Fibroblast of lung (primary cell): ENCODE data around the gene TBX21. TPM values are rescaled to one million over a fixed set of nuclear protein-coding genes. Genes with fewer than 3 reads are reported as not detected.
"Not testable (repeated sequence)": the region's sequence is repeated elsewhere in the genome, so short reads cannot be mapped to it uniquely, and the experiment has no call there.

Experiments used
- DNase-seq, 2 donors: peaks; one replicate each; pipeline versions ENCODE4 v3.0.0 to v3.0.0-alpha.2; 2010; ENCODE audit warnings: low read depth in 2 of 2
- H2AFZ ChIP-seq: 2 replicates; pipeline ENCODE4 v1.5.1; 2012; ENCODE audit warnings: low read length, control low read depth, inconsistent platforms
- H3K27ac ChIP-seq: 2 replicates; pipeline ENCODE4 v1.5.1; 2011; ENCODE audit warnings: low read length, control low read depth; ENCODE audit not compliant: insufficient read depth
- H3K27me3 ChIP-seq: 2 replicates; pipeline ENCODE4 v1.5.1; 2011; ENCODE audit warnings: mild to moderate bottlenecking, low read length; ENCODE audit not compliant: control insufficient read depth, insufficient read depth
- H3K36me3 ChIP-seq: 2 replicates; pipeline ENCODE4 v1.5.1; 2011; ENCODE audit warnings: low read length; ENCODE audit not compliant: control insufficient read depth, insufficient read depth
- H3K4me1 ChIP-seq: 2 replicates; pipeline ENCODE4 v1.5.1; 2011; ENCODE audit warnings: low read length; ENCODE audit not compliant: control insufficient read depth, insufficient read depth; ENCODE audit errors: extremely low read depth
- H3K4me2 ChIP-seq: 2 replicates; pipeline ENCODE4 v1.5.1; 2011; ENCODE audit warnings: low read length, control low read depth; ENCODE audit not compliant: insufficient read depth; ENCODE audit errors: extremely low read depth
- H3K4me3 ChIP-seq, 4 experiments: fragments of 200-600 bp in 1 of 4; sonication (generic) in 1 of 4; replicated peaks in 1 of 4; 2 replicates each; pipeline ENCODE4 v1.5.1; 2011 to 2016; ENCODE audit warnings: low read length in 4 of 4, low read depth in 3 of 4, mild to moderate bottlenecking in 3 of 4, control low read depth in 2 of 4, inconsistent platforms in 1 of 4, mixed read lengths in 1 of 4; ENCODE audit not compliant: insufficient read depth in 1 of 4; ENCODE audit errors: control extremely low read depth in 1 of 4
- H3K79me2 ChIP-seq: 2 replicates; pipeline ENCODE4 v1.5.1; 2012; ENCODE audit warnings: mild to moderate bottlenecking, low read length, inconsistent platforms; ENCODE audit not compliant: control insufficient read depth, insufficient read depth
- H3K9ac ChIP-seq: 2 replicates; pipeline ENCODE4 v1.5.1; 2011; ENCODE audit warnings: mild to moderate bottlenecking, low read length, control low read depth; ENCODE audit not compliant: insufficient read depth
- H3K9me3 ChIP-seq: 2 replicates; pipeline ENCODE4 v1.5.1; 2012; ENCODE audit warnings: low read depth, low read length; ENCODE audit not compliant: control insufficient read depth, insufficient read depth
- H4K20me1 ChIP-seq: 2 replicates; pipeline ENCODE4 v1.5.1; 2011; ENCODE audit warnings: low read length; ENCODE audit not compliant: control insufficient read depth, insufficient read depth; ENCODE audit errors: extremely low read depth
- EZH2 ChIP-seq: IDR thresholded peaks from 2 replicates; pipeline ENCODE4 v1.5.1; 2012; ENCODE audit warnings: low read length, control low read depth, mild to moderate bottlenecking; ENCODE audit errors: missing control alignments
- polyA plus RNA-seq, 2 donors: library from polyadenylated mRNA; depleted of rRNA in 1 of 2; stranded (reverse) in 1 of 2; unstranded in 1 of 2; fragments of >200 nt; gene quantifications; 2 replicates each; pipeline ENCODE4 v1.2.1, GENCODE V29; 2011 to 2012; ENCODE audit warnings: missing spikeins in 1 of 2
- total RNA-seq: library from RNA; depleted of rRNA; stranded (reverse); fragments of >200 nt; gene quantifications from 2 replicates; pipeline ENCODE4 v1.2.1, GENCODE V29; 2014
- TF ChIP-seq, protein P1 (sequence below), 2 donors: IDR thresholded peaks in 1 of 2; conservative IDR thresholded peaks in 1 of 2; 1 replicate in 1 of 2; 2 replicates in 1 of 2; pipeline ENCODE4 v1.5.1; 2011 to 2012; ENCODE audit warnings: low read length in 2 of 2, control low read depth in 1 of 2, inconsistent platforms in 1 of 2, low read depth in 1 of 2, mild to moderate bottlenecking in 1 of 2

The TBX21 gene
- total and polyA plus RNA-seq, 2 donors (not counting 1 experiment from before 2014, with no cell fraction given) = not detected

DNA sequence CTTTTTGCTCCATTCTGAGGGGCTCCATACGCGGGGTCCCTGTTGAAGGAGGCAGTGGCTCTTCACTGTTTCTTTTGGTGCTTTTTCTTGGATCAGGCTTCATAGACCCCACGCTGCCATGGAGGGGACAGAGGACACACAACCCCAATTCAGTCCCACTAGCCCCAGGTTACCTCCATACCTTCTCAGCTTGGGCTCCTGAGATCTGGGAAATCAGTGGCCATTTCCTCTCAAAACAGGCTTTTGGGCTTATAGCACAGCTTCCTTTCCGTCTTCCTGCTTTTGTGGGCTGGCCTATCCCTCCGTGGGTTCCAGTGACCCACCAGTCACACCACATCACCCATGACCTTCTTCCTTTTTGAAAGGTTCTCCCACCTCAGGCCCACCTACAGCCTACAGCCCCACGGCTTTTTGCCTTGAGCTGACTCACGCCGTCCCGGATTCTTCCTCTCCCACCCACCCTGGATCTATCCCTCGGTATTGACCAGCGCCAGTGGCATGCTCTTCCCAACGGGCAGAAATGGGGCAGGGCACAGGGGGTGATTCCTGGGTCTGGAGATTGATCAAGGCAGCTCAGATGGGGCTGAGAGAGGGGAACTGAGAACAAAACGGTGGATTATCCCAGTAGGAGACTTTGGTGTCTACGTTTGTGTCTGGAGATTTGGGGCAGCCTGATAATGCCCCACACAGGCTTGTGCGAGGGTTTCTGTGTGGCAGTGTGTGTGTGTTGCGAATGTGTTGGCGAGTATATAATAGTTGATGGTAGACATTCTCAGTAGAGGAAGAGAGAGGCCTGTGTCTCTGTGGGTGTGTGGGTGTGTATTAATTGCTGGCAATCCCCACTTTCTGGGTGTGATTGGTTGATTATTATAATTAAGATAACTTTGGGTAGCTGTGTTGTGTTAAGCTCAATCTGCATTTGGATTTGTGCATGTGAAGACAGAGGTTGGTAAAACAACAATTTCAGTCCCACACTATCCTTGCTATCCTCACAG is 3.8 kb downstream of the TBX21 start:
- no peak for DNase-seq
- H3K27me3 ChIP-seq = peaks cover 39% of the 10 kb centered on the region
- H3K27ac ChIP-seq = no peak overlapping the region

DNA sequence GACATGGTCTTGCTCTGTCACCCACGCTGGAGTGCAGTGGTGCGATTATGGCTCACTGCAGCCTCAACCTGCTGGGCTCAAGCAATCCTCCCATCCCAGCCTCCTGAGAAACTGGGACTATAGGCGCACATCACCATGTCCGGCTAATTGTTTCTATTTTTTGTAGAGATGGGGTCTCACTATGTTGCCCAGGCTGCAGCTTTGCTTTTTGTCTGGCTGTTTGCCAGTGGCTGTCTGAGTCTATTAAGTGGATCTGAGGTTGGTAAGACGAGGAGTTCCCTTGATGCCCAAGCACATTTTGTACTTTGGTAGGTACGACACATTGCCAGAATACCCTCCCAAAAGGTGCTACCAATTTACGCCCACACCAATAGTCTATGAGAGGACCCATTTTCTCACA is 5.1 kb downstream of the TBX21 start:
- H3K36me3 ChIP-seq = no peaks in the 10 kb centered on the region
- peaks cover 2% of the 10 kb centered on the region for H3K4me1 ChIP-seq
- no peak overlapping the region for H2AFZ ChIP-seq
- no peaks in the 10 kb centered on the region for H3K79me2 ChIP-seq
- DNase-seq = no peak
- no peak for TF ChIP-seq EZH2
- TF ChIP-seq, protein P1, sequence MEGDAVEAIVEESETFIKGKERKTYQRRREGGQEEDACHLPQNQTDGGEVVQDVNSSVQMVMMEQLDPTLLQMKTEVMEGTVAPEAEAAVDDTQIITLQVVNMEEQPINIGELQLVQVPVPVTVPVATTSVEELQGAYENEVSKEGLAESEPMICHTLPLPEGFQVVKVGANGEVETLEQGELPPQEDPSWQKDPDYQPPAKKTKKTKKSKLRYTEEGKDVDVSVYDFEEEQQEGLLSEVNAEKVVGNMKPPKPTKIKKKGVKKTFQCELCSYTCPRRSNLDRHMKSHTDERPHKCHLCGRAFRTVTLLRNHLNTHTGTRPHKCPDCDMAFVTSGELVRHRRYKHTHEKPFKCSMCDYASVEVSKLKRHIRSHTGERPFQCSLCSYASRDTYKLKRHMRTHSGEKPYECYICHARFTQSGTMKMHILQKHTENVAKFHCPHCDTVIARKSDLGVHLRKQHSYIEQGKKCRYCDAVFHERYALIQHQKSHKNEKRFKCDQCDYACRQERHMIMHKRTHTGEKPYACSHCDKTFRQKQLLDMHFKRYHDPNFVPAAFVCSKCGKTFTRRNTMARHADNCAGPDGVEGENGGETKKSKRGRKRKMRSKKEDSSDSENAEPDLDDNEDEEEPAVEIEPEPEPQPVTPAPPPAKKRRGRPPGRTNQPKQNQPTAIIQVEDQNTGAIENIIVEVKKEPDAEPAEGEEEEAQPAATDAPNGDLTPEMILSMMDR (conservative IDR thresholded peaks at IDR 0.05 in 1 of 2, IDR thresholded peaks at IDR 0.05 in 1 of 2; ENCODE audit: low read depth in 1 of 2, low read length in 2 of 2) = no peak
- H3K27ac ChIP-seq = no peak overlapping the region
- no peak overlapping the region for H3K4me3 ChIP-seq
- H3K4me2 ChIP-seq = no peak overlapping the region
- no peaks in the 10 kb centered on the region for H3K9me3 ChIP-seq
- peaks cover 33% of the 10 kb centered on the region for H3K27me3 ChIP-seq
- H3K9ac ChIP-seq = no peak overlapping the region
- H4K20me1 ChIP-seq = no peaks in the 10 kb centered on the region

More for the DNA sequence above, 3.8 kb downstream of the TBX21 start:
- no peak overlapping the region for H3K9ac ChIP-seq
- H3K9me3 ChIP-seq = no peaks in the 10 kb centered on the region
- no peak overlapping the region for H3K4me2 ChIP-seq
- H3K4me1 ChIP-seq = peaks cover 2% of the 10 kb centered on the region
- no peaks in the 10 kb centered on the region for H3K36me3 ChIP-seq
- H3K79me2 ChIP-seq = no peaks in the 10 kb centered on the region
- H4K20me1 ChIP-seq = no peaks in the 10 kb centered on the region
- TF ChIP-seq, protein P1 (conservative IDR thresholded peaks at IDR 0.05 in 1 of 2, IDR thresholded peaks at IDR 0.05 in 1 of 2; ENCODE audit: low read depth in 1 of 2, low read length in 2 of 2) = no peak
- TF ChIP-seq EZH2 = no peak
- H2AFZ ChIP-seq = no peak overlapping the region
- no peak overlapping the region for H3K4me3 ChIP-seq

DNA sequence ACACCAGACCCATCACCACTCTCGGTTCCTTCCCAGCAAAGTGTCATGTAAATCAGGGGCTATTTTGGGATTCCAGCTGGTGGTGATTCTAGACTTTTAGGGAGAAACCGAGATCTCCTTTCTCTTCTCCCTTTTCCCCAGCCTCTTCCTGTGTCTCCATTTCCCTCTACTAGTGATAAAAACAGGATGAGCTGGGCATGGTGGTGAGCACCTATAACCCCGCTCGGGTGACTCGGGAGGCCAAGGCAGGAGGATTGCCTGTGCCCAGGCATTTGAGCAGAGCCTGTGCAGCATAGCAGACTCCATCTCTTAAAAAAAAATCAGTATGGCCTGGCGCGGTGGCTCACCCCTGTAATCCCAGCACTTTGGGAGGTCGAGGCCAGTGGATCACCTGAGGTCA is 6.1 kb downstream of the TBX21 start:
- Histone ChIP-seq H3K4me2 (no peak overlapping the region), H3K79me2 (no peaks in the 10 kb centered on the region), H3K27me3 (peaks cover 31% of the 10 kb centered on the region), H4K20me1 (no peaks in the 10 kb centered on the region), H3K9ac (no peak overlapping the region), H3K27ac (no peak overlapping the region), H3K4me3 (no peak overlapping the region), H3K9me3 (no peaks in the 10 kb centered on the region), H3K4me1 (no peaks in the 10 kb centered on the region), H2AFZ (no peak overlapping the region), H3K36me3 (no peaks in the 10 kb centered on the region)
- DNase-seq = no peak
- TF ChIP-seq, protein P1 (conservative IDR thresholded peaks at IDR 0.05 in 1 of 2, IDR thresholded peaks at IDR 0.05 in 1 of 2; ENCODE audit: low read depth in 1 of 2, low read length in 2 of 2) = no peak
- no peak for TF ChIP-seq EZH2

GRCh38 chr17:47739945-47740344 is 6.9 kb downstream of the TBX21 start:
- H3K36me3 ChIP-seq, H4K20me1 ChIP-seq, H3K9ac ChIP-seq, H2AFZ ChIP-seq, H3K9me3 ChIP-seq, DNase-seq, H3K4me3 ChIP-seq, H3K4me1 ChIP-seq, H3K27ac ChIP-seq, H3K4me2 ChIP-seq, H3K79me2 ChIP-seq: not testable (repeated sequence)
- H3K27me3 ChIP-seq = peaks cover 27% of the 10 kb centered on the region
